NCI-H1092 (cell line): ENCODE measurements around the gene ZSCAN5B.

Source experiments
- DNase-seq: peaks from one replicate; lab custom pipeline; 2025; lab: John Stamatoyannopoulos, UW

Gene ZSCAN5B

GRCh38 chr19:56144376-56144775 is 53.2 kb downstream of the ZSCAN5B start:
- DNase-seq, result no peak

- DNase-seq, result no peak
Observed at GRCh38 chr19:56142897-56143434, 54.6 kb downstream of the ZSCAN5B start.

- no peak for DNase-seq
Observed at GRCh38 chr19:56142087-56142787, 55.3 kb downstream of the ZSCAN5B start.

- DNase-seq, result no peak
Observed at GRCh38 chr19:56141417-56141993, 56.1 kb downstream of the ZSCAN5B start.

- peak; percentile 96 for DNase-seq
Observed at GRCh38 chr19:56140583-56141416, 56.8 kb downstream of the ZSCAN5B start, which contains the start of gene ZNF444. Gene ZNF444 (plus strand): TSS chr19:56141287. CDS start chr19:56146912, 5,625 bp downstream.

GRCh38 chr19:56139847-56140582 is 57.6 kb downstream of the ZSCAN5B start:
- DNase-seq, result no peak
